Upper lobe of left lung (tissue), 6 donors: Measurements from ENCODE around the gene SLC6A17. TPM values are rescaled to one million over a fixed set of nuclear protein-coding genes. Genes with fewer than 3 reads are reported as not detected.
A peak's percentile ranks its signal among the peaks of the same experiment; 100 is the strongest.

Source experiments
- ATAC-seq, 2 donors: fragments of 200-7000 bp; cut with Tn5 transposase; one replicate each; pipeline ENCODE4 v1.9.1; 2022; ENCODE audit warnings: mild to moderate bottlenecking in 2 of 2, moderate library complexity in 2 of 2; ENCODE audit not compliant: low FRiP score in 2 of 2
- DNase-seq, 2 donors: peaks; one replicate each; pipeline ENCODE4 v3.0.0-alpha.2; 2019 to 2020
- H3K27ac ChIP-seq, 4 donors: fragments of 200-600 bp; sonication (generic); one replicate each; pipeline ENCODE4 v1.5.1; 2016 to 2019
- H3K27me3 ChIP-seq, 4 donors: fragments of 200-600 bp; sonication (generic); one replicate each; pipeline ENCODE4 v1.5.1; 2017 to 2019
- H3K36me3 ChIP-seq, 4 donors: fragments of 200-600 bp; sonication (generic); one replicate each; pipeline ENCODE4 v1.5.1; 2016 to 2019
- H3K4me1 ChIP-seq, 4 donors: fragments of 200-600 bp; sonication (generic); one replicate each; pipeline ENCODE4 v1.5.1; 2018 to 2019
- H3K4me3 ChIP-seq, 4 donors: fragments of 200-600 bp; sonication (generic); one replicate each; pipeline ENCODE4 v1.5.1; 2017 to 2019; ENCODE audit warnings: mild to moderate bottlenecking in 2 of 4, moderate library complexity in 1 of 4
- H3K9me3 ChIP-seq, 4 donors: fragments of 200-600 bp; sonication (generic); one replicate each; pipeline ENCODE4 v1.5.1; 2018 to 2019
- CTCF ChIP-seq, 6 experiments: fragments of 450-650 bp in 4 of 6; fragments of 200-600 bp in 2 of 6; sonication (generic) in 2 of 6; IDR thresholded peaks; one replicate each; pipeline ENCODE4 v1.5.1; 2016 to 2019; ENCODE audit warnings: antibody characterized with exemption in 6 of 6
- EP300 ChIP-seq, 4 donors: sonication (generic); formaldehyde crosslinking; IDR thresholded peaks; one replicate each; pipeline ENCODE4 v1.5.1; 2017; ENCODE audit warnings: antibody characterized with exemption in 4 of 4, control low read depth in 2 of 4
- POLR2A ChIP-seq, 4 donors: fragments of 450-650 bp; IDR thresholded peaks; one replicate each; pipeline ENCODE4 v1.5.1; 2016 to 2017; ENCODE audit warnings: antibody characterized with exemption in 4 of 4, mild to moderate bottlenecking in 2 of 4
- POLR2AphosphoS5 ChIP-seq, 2 donors: sonication (generic); formaldehyde crosslinking; IDR thresholded peaks; one replicate each; pipeline ENCODE4 v1.5.1; 2017; ENCODE audit warnings: antibody characterized with exemption in 2 of 2
- WGBS, 2 donors: methylation state at CpG; one replicate each; pipeline ENCODE4 v1.1.5; 2017 to 2018; 5-methylcytosine and 5-hydroxymethylcytosine counted together
- total RNA-seq, 6 donors: library from RNA; depleted of rRNA in 4 of 6; stranded (reverse); fragments of >200 nt in 4 of 6; gene quantifications; one replicate each; pipeline versions ENCODE4 v1.1.0 to v1.2.1, GENCODE V29; 2016 to 2021
- donor health status: DM: no; HTN: no; CAD: no; lungs with moderate emphysema.
- donor health status: DM: no; HTN: yes; CAD: no; lungs with severe emphysema.

Gene SLC6A17
- total RNA-seq, 6 donors from 2014 or later, result 0.07 TPM; not detected in 5

GRCh38 chr1:110198746-110199145 lies 48.5 kb downstream of the SLC6A17 start:
- no peak for ATAC-seq
- TF ChIP-seq POLR2A (IDR thresholded peaks at IDR 0.05) (no peak), EP300 (IDR thresholded peaks at IDR 0.05) (no peak), CTCF (IDR thresholded peaks at IDR 0.05) (no peak), POLR2AphosphoS5 (IDR thresholded peaks at IDR 0.05) (no peak)
- Histone ChIP-seq H3K27me3 (no peaks in the 10 kb centered on the region), H3K36me3 (no peaks in the 10 kb centered on the region), H3K4me1 (peaks cover 5 to 9% (median 7%) of the 10 kb centered on the region in 4 donors), H3K9me3 (no peaks in the 10 kb centered on the region), H3K27ac (no peak overlapping the region), H3K4me3 (no peak overlapping the region)
- WGBS, 2 donors, result 82 to 91% methylated on average over 2 of the region's 2 CpGs
- no peak for DNase-seq

GRCh38 chr1:110200190-110200589 lies 49.9 kb downstream of the SLC6A17 start:
- no peaks in the 10 kb centered on the region for H3K9me3 ChIP-seq
- no peak overlapping the region for H3K27ac ChIP-seq
- peaks cover 5 to 9% (median 7%) of the 10 kb centered on the region in 4 donors for H3K4me1 ChIP-seq
- 44 to 48% methylated on average over 2 of the region's 2 CpGs for WGBS, 2 donors
- no peaks in the 10 kb centered on the region for H3K36me3 ChIP-seq
- ATAC-seq (no peak), DNase-seq (no peak)
- no peak overlapping the region for H3K4me3 ChIP-seq
- H3K27me3 ChIP-seq, result no peaks in the 10 kb centered on the region
- no peak for TF ChIP-seq EP300 (IDR thresholded peaks at IDR 0.05)
- TF ChIP-seq POLR2AphosphoS5 (IDR thresholded peaks at IDR 0.05), result no peak
- TF ChIP-seq CTCF (IDR thresholded peaks at IDR 0.05), result no peak
- TF ChIP-seq POLR2A (IDR thresholded peaks at IDR 0.05), result no peak

DNA sequence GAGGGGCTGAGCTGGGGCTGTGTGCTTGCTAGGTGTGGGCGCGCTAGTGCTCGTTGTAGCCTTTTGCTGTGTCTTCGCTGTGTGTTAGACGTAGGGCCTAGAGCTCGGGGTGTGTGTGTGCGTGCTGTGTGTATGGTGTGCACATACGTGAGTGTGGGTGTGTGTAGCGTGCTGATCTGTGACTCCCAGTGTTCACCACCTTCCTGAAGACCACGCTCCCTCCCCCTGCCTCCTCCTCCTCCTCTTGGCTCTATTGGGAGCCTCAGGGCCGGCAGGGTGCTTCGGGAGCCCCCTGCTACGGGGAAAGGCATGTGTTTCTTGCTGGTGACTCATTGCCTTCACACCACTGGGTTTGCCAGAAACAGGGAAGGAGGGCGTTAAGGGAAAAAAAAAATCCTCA lies 50.4 kb downstream of the SLC6A17 start:
- ATAC-seq, result no peak
- 68 to 81% methylated on average over 14 of the region's 14 CpGs for WGBS, 2 donors
- Histone ChIP-seq H3K27ac (no peak overlapping the region), H3K9me3 (no peaks in the 10 kb centered on the region), H3K4me3 (no peak overlapping the region), H3K36me3 (no peaks in the 10 kb centered on the region), H3K27me3 (no peaks in the 10 kb centered on the region), H3K4me1 (peaks cover 5 to 9% (median 7%) of the 10 kb centered on the region in 4 donors)
- no peak for DNase-seq
- TF ChIP-seq EP300 (IDR thresholded peaks at IDR 0.05) (no peak), CTCF (IDR thresholded peaks at IDR 0.05) (no peak)

- WGBS, 2 donors, result 79 to 92% methylated on average over 4 to 10 of the region's 10 CpGs
- DNase-seq, result no peak
- no peak for TF ChIP-seq POLR2A (IDR thresholded peaks at IDR 0.05)
Measured at GRCh38 chr1:110201157-110201825, 51.0 kb downstream of the SLC6A17 start.

DNA sequence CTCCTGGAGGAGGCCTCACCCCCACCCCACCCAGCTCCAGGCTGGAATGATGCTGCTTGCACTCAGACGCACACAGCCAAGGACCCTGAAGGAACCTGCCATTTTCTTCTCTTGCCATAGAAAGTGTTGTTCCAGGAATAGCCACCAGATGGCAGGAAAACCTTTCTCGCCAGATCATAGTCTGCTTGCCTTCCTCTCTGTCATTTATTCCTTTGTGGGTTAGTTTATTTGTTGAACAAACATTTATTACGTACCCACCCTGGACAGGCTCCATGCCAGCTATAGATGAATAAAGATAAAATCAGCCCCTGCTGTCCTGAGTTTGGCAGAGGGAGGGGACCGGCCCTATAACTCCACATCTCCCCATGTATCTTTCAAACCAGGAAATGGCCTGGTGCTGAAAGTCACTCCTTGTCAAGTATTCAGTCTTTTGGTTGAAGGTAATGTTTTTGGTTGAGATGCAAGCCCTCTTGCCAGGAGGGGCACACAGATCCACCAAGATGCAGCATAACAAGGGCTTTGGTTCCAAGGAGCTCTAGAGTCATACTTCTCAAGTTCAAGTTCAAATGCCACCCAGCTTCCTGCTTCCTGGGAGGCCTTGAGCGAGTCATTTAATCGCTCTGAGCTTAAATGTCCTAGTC lies 52.8 kb downstream of the SLC6A17 start:
- H3K27ac ChIP-seq, result peak overlapping the region in 1 of 4 donors; percentile 32
- no peaks in the 10 kb centered on the region for H3K27me3 ChIP-seq
- H3K4me3 ChIP-seq, result no peak overlapping the region
- H3K36me3 ChIP-seq, result no peaks in the 10 kb centered on the region
- H3K9me3 ChIP-seq, result no peaks in the 10 kb centered on the region
- DNase-seq, result peak in 1 of 2 donors; percentile 31
- peaks cover 5 to 9% (median 7%) of the 10 kb centered on the region in 4 donors for H3K4me1 ChIP-seq
- whole genome bisulfite sequencing, 2 donors, result 27 to 34% methylated on average over 6 of the region's 6 CpGs
- TF ChIP-seq POLR2AphosphoS5 (IDR thresholded peaks at IDR 0.05) (no peak), EP300 (IDR thresholded peaks at IDR 0.05) (no peak), CTCF (IDR thresholded peaks at IDR 0.05) (peak; percentile 79 to 91 (median 86)), POLR2A (IDR thresholded peaks at IDR 0.05) (no peak)
- peak in 1 of 2 donors; percentile 75 for ATAC-seq

More at GRCh38 chr1:110201157-110201825, 51.0 kb downstream of the SLC6A17 start:
- Histone ChIP-seq H3K27ac (no peak overlapping the region), H3K36me3 (no peaks in the 10 kb centered on the region), H3K4me1 (peaks cover 5 to 9% (median 7%) of the 10 kb centered on the region in 4 donors), H3K27me3 (no peaks in the 10 kb centered on the region), H3K9me3 (no peaks in the 10 kb centered on the region), H3K4me3 (no peak overlapping the region)
- no peak for ATAC-seq
